Measurements from ENCODE around the gene DPEP1. TPM values are rescaled to one million over a fixed set of nuclear protein-coding genes. Genes with fewer than 3 reads are reported as not detected.

Gene DPEP1
- total RNA-seq, 1 donor from 2014 or later: not detected

DNA sequence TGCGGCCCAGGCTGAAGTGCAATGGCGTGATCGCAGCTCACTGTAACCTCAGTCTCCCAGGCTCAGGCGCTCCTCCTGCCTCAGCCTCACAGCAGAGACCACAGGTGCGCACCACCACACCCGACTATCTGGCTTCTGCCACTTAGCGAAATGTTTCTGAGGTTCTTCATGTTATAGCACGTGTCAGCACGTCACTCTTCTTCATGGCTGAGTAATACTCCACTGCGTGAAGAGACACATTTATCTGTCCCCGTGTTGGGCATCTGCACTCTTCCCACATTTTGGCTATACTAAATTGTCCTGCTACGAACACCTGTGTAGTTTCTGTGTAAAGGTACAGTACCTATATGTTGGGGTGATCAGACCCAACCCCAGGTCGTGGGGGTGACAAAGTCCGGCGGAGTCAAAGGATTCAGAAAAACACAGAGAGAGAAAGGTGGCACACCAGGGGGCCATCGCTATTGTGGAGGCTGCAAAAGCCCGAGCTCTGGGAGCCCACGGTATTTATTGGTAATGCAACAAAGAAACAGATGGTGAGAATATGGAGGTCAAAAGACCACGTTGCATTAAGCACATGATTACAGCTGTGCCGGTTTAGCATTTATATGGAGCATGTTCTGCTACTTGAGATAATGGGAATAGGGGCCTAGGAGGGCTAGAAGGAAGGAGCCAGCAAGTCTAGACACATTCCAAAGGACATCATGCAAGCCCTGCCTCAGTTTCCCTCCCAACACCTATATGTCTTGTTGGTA lies 851 bp upstream of the DPEP1 start:
- Mint-ChIP-seq H3K27ac (ENCODE audit: unreplicated experiment) (no peak overlapping the region), H3K36me3 (ENCODE audit: low read depth) (no peaks in the 10 kb centered on the region), H3K4me3 (ENCODE audit: unreplicated experiment) (no peak overlapping the region)

DNA sequence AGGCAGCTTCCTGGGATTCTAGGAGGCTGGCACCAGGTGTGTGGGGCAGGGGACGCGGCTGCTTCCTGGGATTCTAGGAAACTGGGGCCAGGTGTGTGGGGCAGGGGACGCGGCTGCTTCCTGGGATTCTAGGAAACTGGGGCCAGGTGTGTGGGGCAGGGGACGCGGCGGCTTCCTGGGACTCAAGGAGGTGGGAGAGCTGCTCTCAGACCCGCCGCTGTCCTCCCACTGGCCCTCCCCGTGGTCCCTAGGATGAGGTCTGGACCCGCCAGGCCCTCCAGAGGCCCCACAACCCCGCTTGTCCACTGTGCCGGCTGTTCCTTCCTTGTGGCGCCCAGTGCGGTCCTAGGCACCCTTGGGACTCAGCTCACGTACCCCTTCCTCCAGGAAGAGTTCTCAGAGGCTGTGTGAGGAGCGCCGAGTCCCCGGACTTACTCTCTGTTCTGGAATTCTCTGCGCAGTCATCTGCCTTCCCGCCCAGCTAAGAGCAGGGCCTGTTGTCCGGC lies 565 bp downstream of the DPEP1 start:
- H3K4me1 Mint-ChIP-seq (ENCODE audit: low read depth): peaks cover 3% of the 10 kb centered on the region
- TF ChIP-seq, protein P1, sequence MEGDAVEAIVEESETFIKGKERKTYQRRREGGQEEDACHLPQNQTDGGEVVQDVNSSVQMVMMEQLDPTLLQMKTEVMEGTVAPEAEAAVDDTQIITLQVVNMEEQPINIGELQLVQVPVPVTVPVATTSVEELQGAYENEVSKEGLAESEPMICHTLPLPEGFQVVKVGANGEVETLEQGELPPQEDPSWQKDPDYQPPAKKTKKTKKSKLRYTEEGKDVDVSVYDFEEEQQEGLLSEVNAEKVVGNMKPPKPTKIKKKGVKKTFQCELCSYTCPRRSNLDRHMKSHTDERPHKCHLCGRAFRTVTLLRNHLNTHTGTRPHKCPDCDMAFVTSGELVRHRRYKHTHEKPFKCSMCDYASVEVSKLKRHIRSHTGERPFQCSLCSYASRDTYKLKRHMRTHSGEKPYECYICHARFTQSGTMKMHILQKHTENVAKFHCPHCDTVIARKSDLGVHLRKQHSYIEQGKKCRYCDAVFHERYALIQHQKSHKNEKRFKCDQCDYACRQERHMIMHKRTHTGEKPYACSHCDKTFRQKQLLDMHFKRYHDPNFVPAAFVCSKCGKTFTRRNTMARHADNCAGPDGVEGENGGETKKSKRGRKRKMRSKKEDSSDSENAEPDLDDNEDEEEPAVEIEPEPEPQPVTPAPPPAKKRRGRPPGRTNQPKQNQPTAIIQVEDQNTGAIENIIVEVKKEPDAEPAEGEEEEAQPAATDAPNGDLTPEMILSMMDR (IDR thresholded peaks at IDR 0.05): no peak

More for the DNA sequence above, 851 bp upstream of the DPEP1 start:
- Mint-ChIP-seq H3K4me1 (ENCODE audit: low read depth) (peaks cover 3% of the 10 kb centered on the region), H3K27me3 (ENCODE audit: low read depth) (no peaks in the 10 kb centered on the region), H3K9me3 (ENCODE audit: low read depth) (no peaks in the 10 kb centered on the region)
- TF ChIP-seq, protein P1 (IDR thresholded peaks at IDR 0.05): no peak
- DNase-seq (ENCODE audit: low spot score): no peak

GRCh38 chr16:89615176-89615575 lies 1.7 kb downstream of the DPEP1 start:
- H3K9me3 Mint-ChIP-seq (ENCODE audit: low read depth): no peaks in the 10 kb centered on the region
- TF ChIP-seq, protein P1 (IDR thresholded peaks at IDR 0.05): no peak
- peaks cover 3% of the 10 kb centered on the region for H3K4me1 Mint-ChIP-seq (ENCODE audit: low read depth)
- H3K4me3 Mint-ChIP-seq (ENCODE audit: unreplicated experiment): no peak overlapping the region
- H3K27ac Mint-ChIP-seq (ENCODE audit: unreplicated experiment): no peak overlapping the region
- H3K27me3 Mint-ChIP-seq (ENCODE audit: low read depth): no peaks in the 10 kb centered on the region
- no peaks in the 10 kb centered on the region for H3K36me3 Mint-ChIP-seq (ENCODE audit: low read depth)
- no peak for DNase-seq (ENCODE audit: low spot score)

More for the DNA sequence above, 565 bp downstream of the DPEP1 start:
- Mint-ChIP-seq H3K27ac (ENCODE audit: unreplicated experiment) (no peak overlapping the region), H3K9me3 (ENCODE audit: low read depth) (no peaks in the 10 kb centered on the region), H3K27me3 (ENCODE audit: low read depth) (no peaks in the 10 kb centered on the region), H3K36me3 (ENCODE audit: low read depth) (no peaks in the 10 kb centered on the region), H3K4me3 (ENCODE audit: unreplicated experiment) (no peak overlapping the region)
- no peak for DNase-seq (ENCODE audit: low spot score)

- Mint-ChIP-seq H3K27me3 (ENCODE audit: low read depth) (no peaks in the 10 kb centered on the region), H3K4me1 (ENCODE audit: low read depth) (peaks cover 3% of the 10 kb centered on the region)
Measured at GRCh38 chr16:89615596-89616090, 2.2 kb downstream of the DPEP1 start.

GRCh38 chr16:89616623-89617022 lies 3.2 kb downstream of the DPEP1 start:
- H3K4me3 Mint-ChIP-seq (ENCODE audit: unreplicated experiment): no peak overlapping the region
- TF ChIP-seq, protein P1 (IDR thresholded peaks at IDR 0.05): no peak
- H3K9me3 Mint-ChIP-seq (ENCODE audit: low read depth): no peaks in the 10 kb centered on the region
- no peaks in the 10 kb centered on the region for H3K27me3 Mint-ChIP-seq (ENCODE audit: low read depth)
- no peak overlapping the region for H3K27ac Mint-ChIP-seq (ENCODE audit: unreplicated experiment)
- no peaks in the 10 kb centered on the region for H3K36me3 Mint-ChIP-seq (ENCODE audit: low read depth)
- peaks cover 3% of the 10 kb centered on the region for H3K4me1 Mint-ChIP-seq (ENCODE audit: low read depth)
- DNase-seq (ENCODE audit: low spot score): no peak

More at GRCh38 chr16:89615596-89616090, 2.2 kb downstream of the DPEP1 start:
- Mint-ChIP-seq H3K27ac (ENCODE audit: unreplicated experiment) (no peak overlapping the region), H3K9me3 (ENCODE audit: low read depth) (no peaks in the 10 kb centered on the region), H3K36me3 (ENCODE audit: low read depth) (no peaks in the 10 kb centered on the region), H3K4me3 (ENCODE audit: unreplicated experiment) (no peak overlapping the region)
- DNase-seq (ENCODE audit: low spot score): no peak
- TF ChIP-seq, protein P1 (IDR thresholded peaks at IDR 0.05): peak; percentile 86
